Neutrophil (primary cell): ENCODE measurements around the gene COL16A1.

ENCODE experiments used
- H3K27ac ChIP-seq: fragments of 200-600 bp; sonication (generic); 2 replicates; pipeline ENCODE4 v1.5.1; 2016; ENCODE audit warnings: mild to moderate bottlenecking, moderate library complexity
- H3K27me3 ChIP-seq: fragments of 200-600 bp; sonication (generic); 2 replicates; pipeline ENCODE4 v1.6.0; 2016; ENCODE audit warnings: mild to moderate bottlenecking
- H3K36me3 ChIP-seq: fragments of 200-600 bp; sonication (generic); 2 replicates; pipeline ENCODE4 v1.5.1; 2017
- H3K4me1 ChIP-seq, 2 experiments: fragments of 200-600 bp in 1 of 2; sonication (generic) in 1 of 2; 1 replicate in 1 of 2; 2 replicates in 1 of 2; pipeline versions ENCODE4 v1.5.1 to v1.6.1; 2013 to 2016; ENCODE audit warnings: low read depth in 1 of 2, low read length in 1 of 2, mild to moderate bottlenecking in 1 of 2, moderate library complexity in 1 of 2; ENCODE audit not compliant: control insufficient read depth in 1 of 2, insufficient read depth in 1 of 2
- H3K4me3 ChIP-seq, 2 experiments: fragments of 200-600 bp in 1 of 2; sonication (generic) in 1 of 2; 1 replicate in 1 of 2; 2 replicates in 1 of 2; pipeline ENCODE4 v1.5.1; 2013 to 2016; ENCODE audit warnings: low read depth in 1 of 2, low read length in 1 of 2, mild to moderate bottlenecking in 1 of 2, moderate library complexity in 1 of 2
- H3K9me3 ChIP-seq: fragments of 200-600 bp; sonication (generic); 2 replicates; pipeline ENCODE4 v1.5.1; 2016
- TF ChIP-seq, protein P1 (sequence below): fragments of 200-600 bp; sonication (generic); IDR thresholded peaks from 2 replicates; pipeline ENCODE4 v1.5.1; 2016; ENCODE audit warnings: antibody characterized with exemption

Gene COL16A1

DNA sequence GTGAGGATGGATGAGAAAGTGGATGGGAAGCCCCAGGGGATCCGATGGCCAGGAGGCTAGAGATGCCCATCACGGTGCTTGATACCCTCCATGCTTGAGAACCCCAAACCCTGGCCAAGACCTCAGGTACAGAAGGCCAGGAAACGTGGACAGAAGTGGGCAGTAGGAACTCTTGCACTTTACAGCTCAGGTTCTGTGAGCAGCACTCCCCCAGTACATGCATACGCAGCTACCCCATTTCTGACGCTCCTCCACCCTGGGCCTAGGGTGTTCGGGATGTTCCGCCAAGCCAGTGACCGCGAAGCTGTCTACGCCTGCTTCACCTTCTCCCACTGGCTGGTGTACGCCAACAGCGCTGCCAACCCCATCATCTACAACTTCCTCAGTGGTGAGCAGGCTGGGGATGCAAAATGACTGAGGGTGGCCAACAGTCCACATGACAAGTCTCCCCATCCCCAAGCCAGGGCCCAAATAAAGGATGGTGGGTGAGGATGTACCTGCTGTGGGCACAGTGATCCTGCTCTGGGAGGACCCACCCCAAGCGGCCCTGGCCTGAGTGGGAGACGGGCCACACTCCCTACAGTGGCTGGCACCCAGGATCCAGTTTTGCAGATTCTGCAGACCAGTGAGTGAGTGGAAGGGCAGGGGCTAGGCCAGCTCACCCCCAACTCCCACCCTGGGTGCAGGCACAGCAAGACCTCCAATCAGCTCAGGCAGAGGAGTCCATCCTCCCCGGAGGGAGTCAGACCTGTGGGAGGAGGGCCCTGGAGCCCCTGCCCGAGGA lies 78.9 kb downstream of the COL16A1 start:
- Histone ChIP-seq H3K4me3 (no peak overlapping the region), H3K4me1 (no peaks in the 10 kb centered on the region), H3K36me3 (peaks cover 65% of the 10 kb centered on the region), H3K27ac (no peak overlapping the region), H3K9me3 (no peaks in the 10 kb centered on the region), H3K27me3 (no peaks in the 10 kb centered on the region)
- TF ChIP-seq, protein P1, sequence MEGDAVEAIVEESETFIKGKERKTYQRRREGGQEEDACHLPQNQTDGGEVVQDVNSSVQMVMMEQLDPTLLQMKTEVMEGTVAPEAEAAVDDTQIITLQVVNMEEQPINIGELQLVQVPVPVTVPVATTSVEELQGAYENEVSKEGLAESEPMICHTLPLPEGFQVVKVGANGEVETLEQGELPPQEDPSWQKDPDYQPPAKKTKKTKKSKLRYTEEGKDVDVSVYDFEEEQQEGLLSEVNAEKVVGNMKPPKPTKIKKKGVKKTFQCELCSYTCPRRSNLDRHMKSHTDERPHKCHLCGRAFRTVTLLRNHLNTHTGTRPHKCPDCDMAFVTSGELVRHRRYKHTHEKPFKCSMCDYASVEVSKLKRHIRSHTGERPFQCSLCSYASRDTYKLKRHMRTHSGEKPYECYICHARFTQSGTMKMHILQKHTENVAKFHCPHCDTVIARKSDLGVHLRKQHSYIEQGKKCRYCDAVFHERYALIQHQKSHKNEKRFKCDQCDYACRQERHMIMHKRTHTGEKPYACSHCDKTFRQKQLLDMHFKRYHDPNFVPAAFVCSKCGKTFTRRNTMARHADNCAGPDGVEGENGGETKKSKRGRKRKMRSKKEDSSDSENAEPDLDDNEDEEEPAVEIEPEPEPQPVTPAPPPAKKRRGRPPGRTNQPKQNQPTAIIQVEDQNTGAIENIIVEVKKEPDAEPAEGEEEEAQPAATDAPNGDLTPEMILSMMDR, result no peak

DNA sequence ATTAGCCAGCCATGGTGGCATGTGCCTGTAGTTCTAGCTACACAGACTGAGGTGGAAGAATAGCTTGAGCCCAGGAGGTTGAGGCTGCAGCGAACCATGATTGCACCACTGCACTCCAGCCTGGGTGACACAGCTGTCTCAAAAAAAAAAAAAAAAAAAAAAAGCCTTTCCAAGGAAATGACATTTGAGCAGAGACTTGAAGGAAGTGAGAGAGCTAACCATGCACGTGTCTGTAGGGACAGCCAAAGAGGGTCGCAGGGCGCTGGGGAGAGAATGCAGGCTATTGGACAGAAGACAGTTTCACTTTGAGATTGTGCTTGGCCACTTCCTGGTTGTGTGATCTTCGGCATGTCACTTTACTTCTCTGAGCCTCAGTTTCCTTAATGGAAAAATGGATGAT lies 79.5 kb downstream of the COL16A1 start:
- Histone ChIP-seq H3K27ac (no peak overlapping the region), H3K4me3 (no peak overlapping the region), H3K9me3 (no peaks in the 10 kb centered on the region), H3K27me3 (peaks cover 5% of the 10 kb centered on the region), H3K4me1 (no peaks in the 10 kb centered on the region), H3K36me3 (peaks cover 59% of the 10 kb centered on the region)
- TF ChIP-seq, protein P1, result no peak

DNA sequence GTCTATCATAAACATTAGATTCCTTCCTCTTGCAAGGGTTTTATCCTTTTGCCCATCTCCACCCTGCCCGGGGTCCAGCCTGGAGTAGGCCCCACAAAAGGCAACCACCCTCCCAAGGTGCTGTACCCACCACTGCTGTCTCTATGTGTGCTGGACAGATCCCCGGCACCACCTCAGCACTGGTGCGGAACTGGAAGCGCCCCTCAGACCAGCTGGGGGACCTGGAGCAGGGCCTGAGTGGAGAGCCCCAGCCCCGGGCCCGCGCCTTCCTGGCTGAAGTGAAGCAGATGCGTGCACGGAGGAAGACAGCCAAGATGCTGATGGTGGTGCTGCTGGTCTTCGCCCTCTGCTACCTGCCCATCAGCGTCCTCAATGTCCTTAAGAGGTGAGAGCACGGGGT lies 80.5 kb downstream of the COL16A1 start:
- Histone ChIP-seq H3K36me3 (peaks cover 49% of the 10 kb centered on the region), H3K4me3 (no peak overlapping the region), H3K4me1 (no peaks in the 10 kb centered on the region), H3K9me3 (no peaks in the 10 kb centered on the region), H3K27ac (no peak overlapping the region), H3K27me3 (peaks cover 15% of the 10 kb centered on the region)
- TF ChIP-seq, protein P1, result no peak

DNA sequence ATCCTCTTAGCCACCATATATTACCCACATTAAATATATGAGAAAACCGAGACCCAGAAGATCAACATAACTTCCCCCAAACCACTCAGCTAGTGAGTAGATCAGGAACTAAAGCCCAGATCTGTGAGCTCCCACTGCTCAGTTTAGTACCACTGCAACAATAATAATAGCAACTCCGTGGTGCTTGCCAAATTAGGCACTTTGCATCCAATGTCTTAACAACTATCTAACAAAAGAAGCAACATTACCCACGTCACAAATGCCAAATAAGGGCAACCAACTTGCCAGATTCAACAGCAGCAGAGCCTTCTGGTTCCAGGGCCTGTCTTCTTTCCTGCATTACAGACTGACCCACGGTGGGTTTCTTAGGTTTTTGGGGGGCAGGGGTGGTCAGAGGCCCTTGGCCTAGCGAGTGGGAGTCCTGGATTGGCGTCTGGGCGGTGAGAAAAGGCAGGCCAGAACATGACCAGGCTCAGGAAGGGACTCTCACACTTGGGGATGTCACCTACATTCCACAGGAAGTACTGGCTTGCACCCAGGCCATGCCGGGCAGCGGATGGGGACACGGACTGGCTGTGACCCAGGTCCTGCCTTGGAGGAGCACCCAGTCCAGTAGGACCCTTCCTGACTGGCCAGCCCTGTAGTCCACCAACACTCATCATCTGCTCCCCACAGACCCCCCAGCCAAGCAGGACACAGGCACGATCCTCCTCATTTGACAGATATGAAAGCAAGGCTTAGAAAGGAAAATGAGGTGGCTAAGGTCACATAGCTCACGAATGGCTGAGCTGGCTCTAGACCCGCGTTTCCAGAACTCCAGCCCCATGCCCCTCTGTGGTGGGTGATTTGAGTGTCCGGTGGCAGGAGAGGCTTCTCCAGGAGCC lies 81.7 kb downstream of the COL16A1 start:
- Histone ChIP-seq H3K36me3 (peaks cover 37% of the 10 kb centered on the region), H3K4me1 (peaks cover 0 to 9% of the 10 kb centered on the region in 2 experiments), H3K9me3 (no peaks in the 10 kb centered on the region), H3K4me3 (no peak overlapping the region), H3K27ac (no peak overlapping the region), H3K27me3 (peaks cover 27% of the 10 kb centered on the region)
- TF ChIP-seq, protein P1, result no peak

DNA sequence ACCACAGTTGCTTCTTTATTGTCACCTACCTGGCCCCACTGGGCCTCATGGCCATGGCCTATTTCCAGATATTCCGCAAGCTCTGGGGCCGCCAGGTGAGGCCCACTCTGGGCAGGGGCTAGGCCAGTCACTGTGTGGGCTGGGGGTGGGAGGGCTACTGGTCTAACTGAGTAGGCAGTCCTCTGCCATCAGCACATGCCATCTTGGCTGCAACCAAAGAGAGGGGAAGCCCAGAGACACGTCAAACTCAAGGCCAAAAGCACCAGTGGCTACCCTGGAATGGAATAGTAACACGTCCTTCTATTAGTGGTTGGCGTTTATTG lies 82.4 kb downstream of the COL16A1 start:
- TF ChIP-seq, protein P1, result no peak
- Histone ChIP-seq H3K4me1 (peaks cover 0 to 9% of the 10 kb centered on the region in 2 experiments), H3K36me3 (peaks cover 30% of the 10 kb centered on the region)

More for the DNA sequence above, 82.4 kb downstream of the COL16A1 start:
- Histone ChIP-seq H3K4me3 (no peak overlapping the region), H3K27ac (no peak overlapping the region), H3K9me3 (no peaks in the 10 kb centered on the region), H3K27me3 (peaks cover 34% of the 10 kb centered on the region)
